ENCODE data around the gene ZCCHC4. TPM values are rescaled to one million over a fixed set of nuclear protein-coding genes. Genes with fewer than 3 reads are reported as not detected.

The ZCCHC4 gene
- polyA plus RNA-seq, 1 donor (not counting 4 experiments of a cell fraction or from before 2014, with no cell fraction given), result 10.8 TPM

DNA sequence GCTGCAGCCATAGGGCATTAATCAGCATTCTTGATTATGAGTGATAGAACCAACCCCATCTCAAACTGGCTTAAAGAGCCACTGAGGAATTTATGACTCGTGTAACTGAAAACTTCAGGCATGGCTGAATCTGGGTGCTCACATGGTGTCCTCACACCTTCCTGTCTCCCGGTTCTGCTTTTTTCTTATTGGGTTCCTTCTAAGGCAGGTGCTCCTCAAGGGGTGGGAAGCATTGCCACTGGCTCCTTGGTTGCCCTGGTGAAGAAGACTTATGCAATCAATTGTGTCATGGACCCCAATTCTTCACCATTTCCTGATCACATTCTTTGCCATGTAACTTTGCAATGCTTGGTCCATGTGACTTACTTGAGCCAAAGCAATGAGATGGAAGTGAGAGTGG is 4.3 kb upstream of the ZCCHC4 start:
- FAIRE-seq (no peak), DNase-seq (ENCODE audit: low read depth, low spot score) (no peak)
- Histone ChIP-seq H3K27me3 (ENCODE audit: control insufficient read depth, extremely low read depth, insufficient read depth, low read length) (no peaks in the 10 kb centered on the region), H4K20me1 (ENCODE audit: control insufficient read depth, extremely low read depth, insufficient read depth, low read length) (no peaks in the 10 kb centered on the region), H3K9ac (ENCODE audit: control insufficient read depth, extremely low read depth, insufficient read depth, low read length) (no peak overlapping the region), H3K36me3 (ENCODE audit: control insufficient read depth in 2 of 2, extremely low read depth in 1 of 2, insufficient read depth in 2 of 2, low read length in 2 of 2) (no peaks in the 10 kb centered on the region), H3K27ac (ENCODE audit: control insufficient read depth, insufficient read depth, low read length) (no peak overlapping the region), H3K9me1 (ENCODE audit: control insufficient read depth, extremely low read depth, insufficient read depth, low read length) (no peaks in the 10 kb centered on the region), H3K4me3 (ENCODE audit: control insufficient read depth in 2 of 3, extremely low read depth in 1 of 3, insufficient read depth in 2 of 3, low read depth in 1 of 3, low read length in 3 of 3) (no peak overlapping the region), H3K9me3 (ENCODE audit: control insufficient read depth, low read depth, low read length) (no peaks in the 10 kb centered on the region), H3K4me1 (ENCODE audit: control insufficient read depth, extremely low read depth, insufficient read depth, low read length) (peaks cover 3% of the 10 kb centered on the region), H2AFZ (ENCODE audit: control insufficient read depth, low read length) (no peak overlapping the region), H3K4me2 (ENCODE audit: control insufficient read depth, extremely low read depth, insufficient read depth, low read depth, low read length) (no peak overlapping the region), H3K79me2 (ENCODE audit: control insufficient read depth, insufficient read depth, low read length) (no peaks in the 10 kb centered on the region)
- TF ChIP-seq CTCF (optimal IDR thresholded peaks at IDR 0.05 in 1 of 3, IDR thresholded peaks at IDR 0.05 in 1 of 3, conservative IDR thresholded peaks at IDR 0.05 in 1 of 3; ENCODE audit: extremely low read depth in 1 of 3, insufficient read depth in 2 of 3, low read length in 3 of 3) (no peak), EZH2 (IDR thresholded peaks at IDR 0.05; ENCODE audit: low read length) (no peak)
- dilution Hi-C loops (cut with MboI; ENCODE audit: extremely low pct_ligation_motif_present, low sequenced_read_pairs), result no loop called here

- H3K27ac ChIP-seq (ENCODE audit: control insufficient read depth, insufficient read depth, low read length), result no peak overlapping the region
- no peaks in the 10 kb centered on the region for H3K36me3 ChIP-seq (ENCODE audit: control insufficient read depth in 2 of 2, extremely low read depth in 1 of 2, insufficient read depth in 2 of 2, low read length in 2 of 2)
- H3K9ac ChIP-seq (ENCODE audit: control insufficient read depth, extremely low read depth, insufficient read depth, low read length), result no peak overlapping the region
- DNase-seq (ENCODE audit: low read depth, low spot score) (no peak), FAIRE-seq (no peak)
- H4K20me1 ChIP-seq (ENCODE audit: control insufficient read depth, extremely low read depth, insufficient read depth, low read length), result no peaks in the 10 kb centered on the region
- no peak overlapping the region for H2AFZ ChIP-seq (ENCODE audit: control insufficient read depth, low read length)
- no peaks in the 10 kb centered on the region for H3K27me3 ChIP-seq (ENCODE audit: control insufficient read depth, extremely low read depth, insufficient read depth, low read length)
- H3K79me2 ChIP-seq (ENCODE audit: control insufficient read depth, insufficient read depth, low read length), result peaks cover 2% of the 10 kb centered on the region
- dilution Hi-C loops (cut with MboI; ENCODE audit: extremely low pct_ligation_motif_present, low sequenced_read_pairs), result no loop called here
- H3K9me3 ChIP-seq (ENCODE audit: control insufficient read depth, low read depth, low read length), result no peaks in the 10 kb centered on the region
- no peak overlapping the region for H3K4me3 ChIP-seq (ENCODE audit: control insufficient read depth in 2 of 3, extremely low read depth in 1 of 3, insufficient read depth in 2 of 3, low read depth in 1 of 3, low read length in 3 of 3)
- no peak for TF ChIP-seq EZH2 (IDR thresholded peaks at IDR 0.05; ENCODE audit: low read length)
- no peak for TF ChIP-seq CTCF (optimal IDR thresholded peaks at IDR 0.05 in 1 of 3, IDR thresholded peaks at IDR 0.05 in 1 of 3, conservative IDR thresholded peaks at IDR 0.05 in 1 of 3; ENCODE audit: extremely low read depth in 1 of 3, insufficient read depth in 2 of 3, low read length in 3 of 3)
- H3K4me1 ChIP-seq (ENCODE audit: control insufficient read depth, extremely low read depth, insufficient read depth, low read length), result peaks cover 7% of the 10 kb centered on the region
- H3K4me2 ChIP-seq (ENCODE audit: control insufficient read depth, extremely low read depth, insufficient read depth, low read depth, low read length), result no peak overlapping the region
- no peaks in the 10 kb centered on the region for H3K9me1 ChIP-seq (ENCODE audit: control insufficient read depth, extremely low read depth, insufficient read depth, low read length)
Observed at GRCh38 chr4:25308761-25309160, 3.8 kb upstream of the ZCCHC4 start.

Measured in keratinocyte (primary cell).